ENCODE data around the gene HMOX1. TPM values are rescaled to one million over a fixed set of nuclear protein-coding genes. Genes with fewer than 3 reads are reported as not detected.

HMOX1 gene
- total RNA-seq, 1 donor from 2014 or later, result 44.3 TPM

DNA sequence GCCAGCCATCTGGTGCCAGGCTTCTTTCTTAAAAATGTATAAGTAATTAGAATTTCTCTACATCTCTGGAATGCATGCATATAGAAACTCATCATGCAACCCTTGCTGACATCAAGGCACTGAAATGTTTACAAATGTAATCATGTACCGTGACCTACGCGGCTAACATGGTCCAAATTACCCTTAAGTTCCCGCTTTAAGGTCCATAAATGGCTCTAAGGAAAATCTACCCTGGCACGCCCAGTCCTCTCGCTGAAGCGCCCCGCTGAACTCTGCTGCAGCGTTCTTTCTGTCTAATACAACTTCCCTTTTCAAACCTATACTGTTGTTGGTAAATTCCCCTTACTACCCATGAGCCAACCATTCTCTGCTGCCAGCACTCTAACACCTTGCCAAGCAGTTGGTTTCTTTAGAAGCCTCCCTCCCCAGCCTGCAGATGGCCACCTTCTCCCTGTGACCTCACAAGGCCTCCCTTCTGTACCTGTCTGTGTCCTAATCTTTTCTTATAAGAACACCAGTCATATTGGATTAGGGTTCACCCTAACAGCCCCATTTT lies 13.5 kb upstream of the HMOX1 start:
- Mint-ChIP-seq H3K27me3 (ENCODE audit: unreplicated experiment) (peaks cover under 1% of the 10 kb centered on the region), H3K4me3 (ENCODE audit: unreplicated experiment) (no peak overlapping the region), H3K4me1 (ENCODE audit: unreplicated experiment) (peaks cover 20% of the 10 kb centered on the region), H3K9me3 (ENCODE audit: unreplicated experiment) (no peaks in the 10 kb centered on the region), H3K36me3 (ENCODE audit: unreplicated experiment) (no peaks in the 10 kb centered on the region), H3K27ac (ENCODE audit: unreplicated experiment) (no peak overlapping the region)
- TF ChIP-seq, protein P1, sequence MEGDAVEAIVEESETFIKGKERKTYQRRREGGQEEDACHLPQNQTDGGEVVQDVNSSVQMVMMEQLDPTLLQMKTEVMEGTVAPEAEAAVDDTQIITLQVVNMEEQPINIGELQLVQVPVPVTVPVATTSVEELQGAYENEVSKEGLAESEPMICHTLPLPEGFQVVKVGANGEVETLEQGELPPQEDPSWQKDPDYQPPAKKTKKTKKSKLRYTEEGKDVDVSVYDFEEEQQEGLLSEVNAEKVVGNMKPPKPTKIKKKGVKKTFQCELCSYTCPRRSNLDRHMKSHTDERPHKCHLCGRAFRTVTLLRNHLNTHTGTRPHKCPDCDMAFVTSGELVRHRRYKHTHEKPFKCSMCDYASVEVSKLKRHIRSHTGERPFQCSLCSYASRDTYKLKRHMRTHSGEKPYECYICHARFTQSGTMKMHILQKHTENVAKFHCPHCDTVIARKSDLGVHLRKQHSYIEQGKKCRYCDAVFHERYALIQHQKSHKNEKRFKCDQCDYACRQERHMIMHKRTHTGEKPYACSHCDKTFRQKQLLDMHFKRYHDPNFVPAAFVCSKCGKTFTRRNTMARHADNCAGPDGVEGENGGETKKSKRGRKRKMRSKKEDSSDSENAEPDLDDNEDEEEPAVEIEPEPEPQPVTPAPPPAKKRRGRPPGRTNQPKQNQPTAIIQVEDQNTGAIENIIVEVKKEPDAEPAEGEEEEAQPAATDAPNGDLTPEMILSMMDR (IDR thresholded peaks at IDR 0.05), result no peak
- no peak for DNase-seq (ENCODE audit: extremely low spot score, unreplicated experiment)

- Mint-ChIP-seq H3K4me1 (ENCODE audit: unreplicated experiment) (peaks cover 21% of the 10 kb centered on the region), H3K4me3 (ENCODE audit: unreplicated experiment) (no peak overlapping the region), H3K9me3 (ENCODE audit: unreplicated experiment) (no peaks in the 10 kb centered on the region), H3K27me3 (ENCODE audit: unreplicated experiment) (no peaks in the 10 kb centered on the region), H3K27ac (ENCODE audit: unreplicated experiment) (no peak overlapping the region), H3K36me3 (ENCODE audit: unreplicated experiment) (no peaks in the 10 kb centered on the region)
- TF ChIP-seq, protein P1 (IDR thresholded peaks at IDR 0.05), result no peak
- no peak for DNase-seq (ENCODE audit: extremely low spot score, unreplicated experiment)
Measured at GRCh38 chr22:35368386-35368785, 12.5 kb upstream of the HMOX1 start.

GRCh38 chr22:35369996-35370395 lies 10.9 kb upstream of the HMOX1 start:
- DNase-seq (ENCODE audit: extremely low spot score, unreplicated experiment), result no peak
- no peaks in the 10 kb centered on the region for H3K36me3 Mint-ChIP-seq (ENCODE audit: unreplicated experiment)
- TF ChIP-seq, protein P1 (IDR thresholded peaks at IDR 0.05), result no peak
- peaks cover 16% of the 10 kb centered on the region for H3K4me1 Mint-ChIP-seq (ENCODE audit: unreplicated experiment)
- no peaks in the 10 kb centered on the region for H3K27me3 Mint-ChIP-seq (ENCODE audit: unreplicated experiment)
- no peaks in the 10 kb centered on the region for H3K9me3 Mint-ChIP-seq (ENCODE audit: unreplicated experiment)
- H3K27ac Mint-ChIP-seq (ENCODE audit: unreplicated experiment), result no peak overlapping the region
- no peak overlapping the region for H3K4me3 Mint-ChIP-seq (ENCODE audit: unreplicated experiment)

DNA sequence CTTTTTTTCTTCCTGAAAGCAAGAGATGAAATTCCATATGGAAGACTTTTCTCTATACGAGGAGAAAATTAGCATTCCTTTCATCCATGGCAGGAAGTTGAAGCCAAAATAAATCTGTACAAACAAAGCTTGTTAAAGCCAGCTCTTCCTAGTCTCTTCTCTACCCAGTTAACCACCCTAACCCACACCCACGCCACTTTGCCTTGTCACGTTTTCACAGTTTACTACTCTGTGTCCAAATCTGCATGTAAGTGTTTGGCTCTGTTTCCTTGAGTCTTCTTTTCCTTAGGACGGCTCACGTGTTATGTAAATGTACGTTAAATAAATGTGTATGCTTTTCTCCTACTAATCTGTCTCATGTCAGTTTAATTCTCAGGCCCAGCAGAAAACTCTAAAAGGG lies 7.1 kb upstream of the HMOX1 start:
- Mint-ChIP-seq H3K27me3 (ENCODE audit: unreplicated experiment) (no peaks in the 10 kb centered on the region), H3K27ac (ENCODE audit: unreplicated experiment) (peak overlapping the region; percentile 68), H3K36me3 (ENCODE audit: unreplicated experiment) (no peaks in the 10 kb centered on the region), H3K4me1 (ENCODE audit: unreplicated experiment) (peaks cover 37% of the 10 kb centered on the region), H3K4me3 (ENCODE audit: unreplicated experiment) (no peak overlapping the region), H3K9me3 (ENCODE audit: unreplicated experiment) (no peaks in the 10 kb centered on the region)
- no peak for DNase-seq (ENCODE audit: extremely low spot score, unreplicated experiment)
- TF ChIP-seq, protein P1 (IDR thresholded peaks at IDR 0.05), result no peak

GRCh38 chr22:35375031-35375430 lies 5.9 kb upstream of the HMOX1 start:
- Mint-ChIP-seq H3K4me3 (ENCODE audit: unreplicated experiment) (no peak overlapping the region), H3K9me3 (ENCODE audit: unreplicated experiment) (no peaks in the 10 kb centered on the region), H3K36me3 (ENCODE audit: unreplicated experiment) (no peaks in the 10 kb centered on the region), H3K27me3 (ENCODE audit: unreplicated experiment) (no peaks in the 10 kb centered on the region), H3K27ac (ENCODE audit: unreplicated experiment) (peak overlapping the region; percentile 55), H3K4me1 (ENCODE audit: unreplicated experiment) (peaks cover 38% of the 10 kb centered on the region)
- TF ChIP-seq, protein P1 (IDR thresholded peaks at IDR 0.05), result no peak
- DNase-seq (ENCODE audit: extremely low spot score, unreplicated experiment), result no peak

All from osteocyte (in vitro differentiated cells).